Erythroblast (primary cell): Measurements from ENCODE around the gene FNDC3B.

Source experiments
- GATA1 ChIP-seq: IDR thresholded peaks from 2 replicates; pipeline ENCODE4 v1.6.1; 2011; ENCODE audit warnings: low read depth, mild to moderate bottlenecking, control low read depth, low read length, moderate library complexity
- POLR2A ChIP-seq: IDR thresholded peaks from 2 replicates; pipeline ENCODE4 v1.6.1; 2011; ENCODE audit warnings: mild to moderate bottlenecking, low read length

DNA sequence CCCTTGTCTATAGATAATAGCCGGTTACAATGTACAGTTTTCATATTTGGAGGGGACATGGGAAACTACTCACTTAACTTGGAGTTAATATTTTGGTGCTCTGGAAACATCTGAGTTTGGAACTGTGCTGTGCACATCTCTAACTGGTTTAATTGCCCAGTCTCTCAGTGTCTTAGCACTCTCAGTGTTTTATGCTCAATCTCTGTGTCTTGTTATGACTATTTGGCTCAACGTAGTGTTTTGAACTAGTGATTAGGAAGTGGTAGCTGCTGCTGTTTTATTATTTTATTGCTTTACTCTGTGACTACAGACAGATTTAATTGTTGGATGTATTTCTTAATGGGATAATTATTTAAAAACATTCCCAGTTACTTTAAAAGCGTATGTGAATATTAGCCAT lies 17.0 kb downstream of the FNDC3B start:
- TF ChIP-seq POLR2A: no peak
- TF ChIP-seq GATA1: no peak
